ENCODE data around the gene GGN.

The GGN gene

GRCh38 chr19:38389957-38390924 lies 2.4 kb upstream of the GGN start:
- Histone ChIP-seq H3K14ac (ENCODE audit: low read length) (no peak overlapping the region), H4K91ac (ENCODE audit: low read depth, low read length, poor library complexity) (no peak overlapping the region), H3K4me3 (ENCODE audit: low read length in 2 of 2) (peak overlapping the region; percentile 43 to 82), H3K4me2 (ENCODE audit: insufficient read depth, low read length, poor library complexity, severe bottlenecking) (peak overlapping the region; percentile 69), H2BK15ac (ENCODE audit: low read length) (no peak overlapping the region), H3K4me1 (ENCODE audit: control insufficient read depth in 2 of 2, insufficient read depth in 1 of 2, low read depth in 1 of 2, low read length in 2 of 2) (peaks cover 8 to 10% of the 10 kb centered on the region in 2 donors), H3K27me3 (ENCODE audit: control insufficient read depth in 3 of 3, insufficient read depth in 3 of 3, low read depth in 1 of 3, low read length in 3 of 3) (no peaks in the 10 kb centered on the region), H3K36me3 (replicated peaks in 1 of 2; ENCODE audit: control insufficient read depth in 2 of 2, insufficient read depth in 2 of 2, low read length in 2 of 2) (peaks cover 20 to 52% of the 10 kb centered on the region in 2 donors), H2BK5ac (ENCODE audit: low read length) (no peak overlapping the region), H3K9ac (ENCODE audit: low read depth, low read length, poor library complexity) (peak overlapping the region; percentile 13), H2AFZ (ENCODE audit: low read length) (no peak overlapping the region), H3K18ac (ENCODE audit: low read length) (peak overlapping the region; percentile 1), H3K23ac (ENCODE audit: low read depth, low read length, poor library complexity) (peak overlapping the region; percentile 94), H3K79me1 (ENCODE audit: low read depth, low read length) (peaks cover 5% of the 10 kb centered on the region), H4K8ac (ENCODE audit: low read depth, low read length) (no peak overlapping the region), H2BK120ac (ENCODE audit: low read depth, low read length) (peak overlapping the region; percentile 32), H2BK12ac (ENCODE audit: low read length) (no peak overlapping the region), H3K27ac (replicated peaks; ENCODE audit: low read length) (no peak overlapping the region), H2AK5ac (ENCODE audit: low read depth, low read length) (peak overlapping the region; percentile 91), H3K9me3 (replicated peaks in 1 of 2; ENCODE audit: control insufficient read depth in 2 of 2, insufficient read depth in 1 of 2, low read depth in 1 of 2, low read length in 2 of 2) (no peaks in the 10 kb centered on the region), H3K4ac (ENCODE audit: low read length) (no peak overlapping the region)
- no CpG with 5 or more reads among the region's 22 CpGs for WGBS, 2 donors (ENCODE audit: extremely low coverage in 2 of 2, insufficient read length in 2 of 2, insufficient replicate concordance in 1 of 2)
- no peak for DNase-seq (ENCODE audit: low spot score)

GRCh38 chr19:38389101-38389925 lies 1.5 kb upstream of the GGN start:
- Histone ChIP-seq H2AFZ (ENCODE audit: low read length) (peak overlapping the region; percentile 95), H3K27ac (replicated peaks; ENCODE audit: low read length) (peak overlapping the region; percentile 86)
- no CpG with 5 or more reads among the region's 28 CpGs for whole genome bisulfite sequencing, 2 donors (ENCODE audit: extremely low coverage in 2 of 2, insufficient read length in 2 of 2, insufficient replicate concordance in 1 of 2)

GRCh38 chr19:38388349-38389100 lies 691 bp upstream of the GGN start, which contains the start of gene SPRED3:
SPRED3 (plus strand) TSS chr19:38388697; CDS start chr19:38390303, 1,606 bp downstream.
- H3K23ac ChIP-seq (ENCODE audit: low read depth, low read length, poor library complexity): no peak within 1 kb of the TSS
- H3K79me1 ChIP-seq (ENCODE audit: low read depth, low read length): peaks cover 5% of the 10 kb centered on the region
- H2AK5ac ChIP-seq (ENCODE audit: low read depth, low read length): peak within 1 kb of the TSS; percentile 91
- peak within 1 kb of the TSS; percentile 95 for H2AFZ ChIP-seq (ENCODE audit: low read length)
- peak within 1 kb of the TSS; percentile 82 to 91 for H3K4me3 ChIP-seq (ENCODE audit: low read length in 2 of 2)
- no peak within 1 kb of the TSS for H4K8ac ChIP-seq (ENCODE audit: low read depth, low read length)
- H3K9ac ChIP-seq (ENCODE audit: low read depth, low read length, poor library complexity): peak within 1 kb of the TSS; percentile 96
- H3K4me2 ChIP-seq (ENCODE audit: insufficient read depth, low read length, poor library complexity, severe bottlenecking): peak within 1 kb of the TSS; percentile 93
- H2BK12ac ChIP-seq (ENCODE audit: low read length): no peak within 1 kb of the TSS
- H3K4me1 ChIP-seq (ENCODE audit: control insufficient read depth in 2 of 2, insufficient read depth in 1 of 2, low read depth in 1 of 2, low read length in 2 of 2): peaks cover 8 to 10% of the 10 kb centered on the region in 2 donors
- no peak within 1 kb of the TSS for H4K91ac ChIP-seq (ENCODE audit: low read depth, low read length, poor library complexity)
- DNase-seq (ENCODE audit: low spot score): no peak
- H3K9me3 ChIP-seq (replicated peaks in 1 of 2; ENCODE audit: control insufficient read depth in 2 of 2, insufficient read depth in 1 of 2, low read depth in 1 of 2, low read length in 2 of 2): no peaks in the 10 kb centered on the region
- H3K27ac ChIP-seq (replicated peaks; ENCODE audit: low read length): peak within 1 kb of the TSS; percentile 91
- WGBS, 2 donors (ENCODE audit: extremely low coverage in 2 of 2, insufficient read length in 2 of 2, insufficient replicate concordance in 1 of 2): no CpG with 5 or more reads among the region's 46 CpGs
- H2BK5ac ChIP-seq (ENCODE audit: low read length): peak within 1 kb of the TSS; percentile 79
- H2BK120ac ChIP-seq (ENCODE audit: low read depth, low read length): peak within 1 kb of the TSS; percentile 88
- peak within 1 kb of the TSS; percentile 67 for H3K14ac ChIP-seq (ENCODE audit: low read length)
- no peaks in the 10 kb centered on the region for H3K27me3 ChIP-seq (ENCODE audit: control insufficient read depth in 3 of 3, insufficient read depth in 3 of 3, low read depth in 1 of 3, low read length in 3 of 3)
- H3K18ac ChIP-seq (ENCODE audit: low read length): peak within 1 kb of the TSS; percentile 98
- no peak within 1 kb of the TSS for H3K4ac ChIP-seq (ENCODE audit: low read length)
- peak within 1 kb of the TSS; percentile 53 for H2BK15ac ChIP-seq (ENCODE audit: low read length)
- H3K36me3 ChIP-seq (replicated peaks in 1 of 2; ENCODE audit: control insufficient read depth in 2 of 2, insufficient read depth in 2 of 2, low read length in 2 of 2): peaks cover 14 to 52% of the 10 kb centered on the region in 2 donors

More at GRCh38 chr19:38389101-38389925, 1.5 kb upstream of the GGN start:
- Histone ChIP-seq H2BK12ac (ENCODE audit: low read length) (no peak overlapping the region), H3K14ac (ENCODE audit: low read length) (peak overlapping the region; percentile 67), H3K4me1 (ENCODE audit: control insufficient read depth in 2 of 2, insufficient read depth in 1 of 2, low read depth in 1 of 2, low read length in 2 of 2) (peaks cover 8 to 10% of the 10 kb centered on the region in 2 donors), H3K18ac (ENCODE audit: low read length) (peak overlapping the region; percentile 98), H3K4me3 (ENCODE audit: low read length in 2 of 2) (peak overlapping the region; percentile 82 to 91), H3K79me1 (ENCODE audit: low read depth, low read length) (peaks cover 5% of the 10 kb centered on the region), H3K36me3 (replicated peaks in 1 of 2; ENCODE audit: control insufficient read depth in 2 of 2, insufficient read depth in 2 of 2, low read length in 2 of 2) (peaks cover 18 to 52% of the 10 kb centered on the region in 2 donors), H4K91ac (ENCODE audit: low read depth, low read length, poor library complexity) (no peak overlapping the region), H3K9me3 (replicated peaks in 1 of 2; ENCODE audit: control insufficient read depth in 2 of 2, insufficient read depth in 1 of 2, low read depth in 1 of 2, low read length in 2 of 2) (no peaks in the 10 kb centered on the region), H2BK120ac (ENCODE audit: low read depth, low read length) (peak overlapping the region; percentile 88), H4K8ac (ENCODE audit: low read depth, low read length) (no peak overlapping the region), H2BK5ac (ENCODE audit: low read length) (peak overlapping the region; percentile 79), H2BK15ac (ENCODE audit: low read length) (peak overlapping the region; percentile 53), H3K23ac (ENCODE audit: low read depth, low read length, poor library complexity) (no peak overlapping the region), H3K9ac (ENCODE audit: low read depth, low read length, poor library complexity) (peak overlapping the region; percentile 96), H3K4ac (ENCODE audit: low read length) (no peak overlapping the region), H2AK5ac (ENCODE audit: low read depth, low read length) (peak overlapping the region; percentile 91), H3K27me3 (ENCODE audit: control insufficient read depth in 3 of 3, insufficient read depth in 3 of 3, low read depth in 1 of 3, low read length in 3 of 3) (no peaks in the 10 kb centered on the region), H3K4me2 (ENCODE audit: insufficient read depth, low read length, poor library complexity, severe bottlenecking) (peak overlapping the region; percentile 69)
- DNase-seq (ENCODE audit: low spot score): peak; percentile 32
